ENCODE data around the gene RAB7A. TPM values are rescaled to one million over a fixed set of nuclear protein-coding genes. Genes with fewer than 3 reads are reported as not detected.

Gene RAB7A
- polyA plus RNA-seq, 3 donors, result 192 to 261 (median 223) TPM

- Histone ChIP-seq H2AFZ (ENCODE audit: insufficient read depth, low read depth, low read length, poor library complexity, severe bottlenecking) (no peak overlapping the region), H4K20me1 (ENCODE audit: insufficient read depth, low read length) (peaks cover 92% of the 10 kb centered on the region), H3K36me3 (replicated peaks in 1 of 2; ENCODE audit: control insufficient read depth in 1 of 2, insufficient read depth in 2 of 2, low read length in 2 of 2) (peaks cover 2 to 22% of the 10 kb centered on the region in 2 donors), H3K4me3 (replicated peaks in 1 of 3; ENCODE audit: low read depth in 2 of 3, low read length in 3 of 3) (no peak overlapping the region), H3K4me1 (ENCODE audit: control insufficient read depth in 1 of 2, insufficient read depth in 2 of 2, low read length in 2 of 2) (peaks cover 43 to 50% of the 10 kb centered on the region in 2 donors), H3K9me3 (replicated peaks in 1 of 2; ENCODE audit: control insufficient read depth in 1 of 2, insufficient read depth in 1 of 2, low read length in 2 of 2) (no peaks in the 10 kb centered on the region), H3K27me3 (ENCODE audit: control insufficient read depth in 2 of 2, insufficient read depth in 2 of 2, low read length in 2 of 2) (no peaks in the 10 kb centered on the region), H3K4me2 (replicated peaks; ENCODE audit: extremely low read depth, low read length, poor library complexity, severe bottlenecking) (no peak overlapping the region), H3K79me2 (ENCODE audit: insufficient read depth, low read length) (peaks cover 92% of the 10 kb centered on the region), H3K27ac (ENCODE audit: low read depth in 1 of 2, low read length in 2 of 2) (peak overlapping the region in 1 of 2 donors; percentile 65), H3K9ac (ENCODE audit: insufficient read depth, low read length, poor library complexity, severe bottlenecking) (no peak overlapping the region)
- peaks cover 0 to 4% (median 0%) of the 10 kb centered on the region in 3 donors for H3K27me3 Mint-ChIP-seq (ENCODE audit: low read depth in 3 of 3)
- H3K4me3 Mint-ChIP-seq, result no peak overlapping the region
- H3K27ac Mint-ChIP-seq, result peak overlapping the region in 2 of 7 donors; percentile 28 to 41
- peaks cover 18 to 24% of the 10 kb centered on the region in 2 donors for H3K36me3 Mint-ChIP-seq
- peaks cover 56% of the 10 kb centered on the region for H3K4me1 Mint-ChIP-seq
- no peak for DNase-seq
- no CpG with 5 or more reads among the region's 3 CpGs for WGBS (ENCODE audit: insufficient coverage)
- intact Hi-C loops (cut with micrococcal nuclease), result no loop called here
- peaks cover 0 to 3% (median 0%) of the 10 kb centered on the region in 7 donors for H3K9me3 Mint-ChIP-seq
- no peak for TF ChIP-seq CTCF (IDR thresholded peaks at IDR 0.05)
Observed at GRCh38 chr3:128760881-128761280, 34.9 kb downstream of the RAB7A start.

- peaks cover 92% of the 10 kb centered on the region for H3K79me2 ChIP-seq (ENCODE audit: insufficient read depth, low read length)
- Mint-ChIP-seq H3K36me3 (peaks cover 18 to 24% of the 10 kb centered on the region in 2 donors), H3K4me1 (peaks cover 57% of the 10 kb centered on the region), H3K9me3 (peaks cover 0 to 3% (median 0%) of the 10 kb centered on the region in 7 donors), H3K27me3 (ENCODE audit: low read depth in 3 of 3) (peaks cover 0 to 4% (median 0%) of the 10 kb centered on the region in 3 donors), H3K27ac (peak overlapping the region in 1 of 7 donors; percentile 15), H3K4me3 (no peak overlapping the region)
- H3K27me3 ChIP-seq (ENCODE audit: control insufficient read depth in 2 of 2, insufficient read depth in 2 of 2, low read length in 2 of 2), result no peaks in the 10 kb centered on the region
- no peak overlapping the region for H3K4me3 ChIP-seq (replicated peaks in 1 of 3; ENCODE audit: low read depth in 2 of 3, low read length in 3 of 3)
- H2AFZ ChIP-seq (ENCODE audit: insufficient read depth, low read depth, low read length, poor library complexity, severe bottlenecking), result no peak overlapping the region
- H4K20me1 ChIP-seq (ENCODE audit: insufficient read depth, low read length), result peaks cover 93% of the 10 kb centered on the region
- H3K4me1 ChIP-seq (ENCODE audit: control insufficient read depth in 1 of 2, insufficient read depth in 2 of 2, low read length in 2 of 2), result peaks cover 43 to 46% of the 10 kb centered on the region in 2 donors
- H3K36me3 ChIP-seq (replicated peaks in 1 of 2; ENCODE audit: control insufficient read depth in 1 of 2, insufficient read depth in 2 of 2, low read length in 2 of 2), result peaks cover 2 to 25% of the 10 kb centered on the region in 2 donors
- DNase-seq, result no peak
- intact Hi-C loops (cut with micrococcal nuclease), result no loop called here
- H3K9ac ChIP-seq (ENCODE audit: insufficient read depth, low read length, poor library complexity, severe bottlenecking), result no peak overlapping the region
- H3K4me2 ChIP-seq (replicated peaks; ENCODE audit: extremely low read depth, low read length, poor library complexity, severe bottlenecking), result no peak overlapping the region
- no peaks in the 10 kb centered on the region for H3K9me3 ChIP-seq (replicated peaks in 1 of 2; ENCODE audit: control insufficient read depth in 1 of 2, insufficient read depth in 1 of 2, low read length in 2 of 2)
- no peak for TF ChIP-seq CTCF (IDR thresholded peaks at IDR 0.05)
- peak overlapping the region in 1 of 2 donors; percentile 5 for H3K27ac ChIP-seq (ENCODE audit: low read depth in 1 of 2, low read length in 2 of 2)
Observed at GRCh38 chr3:128761392-128761791, 35.4 kb downstream of the RAB7A start.

Measured in CD14-positive monocyte (primary cell).